Measurements from ENCODE around the gene SMIM20.
A peak's percentile ranks its signal among the peaks of the same experiment; 100 is the strongest.
"Not testable (repeated sequence)": the region's sequence is repeated elsewhere in the genome, so short reads cannot be mapped to it uniquely, and the experiment has no call there.

Gene SMIM20

GRCh38 chr4:25913851-25914669 lies at the start of gene SMIM20:
SMIM20 (plus strand) TSS chr4:25914220; CDS start chr4:25914314, 94 bp downstream.
- DNase-seq, result peak; percentile 90

GRCh38 chr4:25865586-25865985 lies 48.4 kb upstream of the SMIM20 start:
- DNase-seq, result no peak

- DNase-seq, result not testable (repeated sequence)
These were observed 47.6 kb upstream of the SMIM20 start for GRCh38 chr4:25866401-25866800.

GRCh38 chr4:25867781-25868294 lies 46.2 kb upstream of the SMIM20 start:
- no peak for DNase-seq

- no peak for DNase-seq
These were observed 43.9 kb upstream of the SMIM20 start for GRCh38 chr4:25870081-25870480.

- DNase-seq, result no peak
These were observed 41.0 kb upstream of the SMIM20 start for GRCh38 chr4:25872851-25873631.

GRCh38 chr4:25873632-25874129 lies 40.3 kb upstream of the SMIM20 start:
- DNase-seq, result no peak

GRCh38 chr4:25874655-25875054 lies 39.4 kb upstream of the SMIM20 start:
- DNase-seq, result no peak

GRCh38 chr4:25875281-25875745 lies 38.7 kb upstream of the SMIM20 start:
- no peak for DNase-seq

- no peak for DNase-seq
These were observed 35.3 kb upstream of the SMIM20 start for GRCh38 chr4:25878676-25879075.

- DNase-seq, result no peak
These were observed 34.9 kb upstream of the SMIM20 start for GRCh38 chr4:25879091-25879584.

- DNase-seq, result no peak
These were observed 34.4 kb upstream of the SMIM20 start for GRCh38 chr4:25879587-25879986.

GRCh38 chr4:25879991-25880651 lies 33.9 kb upstream of the SMIM20 start:
- no peak for DNase-seq

GRCh38 chr4:25881193-25881592 lies 32.8 kb upstream of the SMIM20 start:
- no peak for DNase-seq

GRCh38 chr4:25882226-25882625 lies 31.8 kb upstream of the SMIM20 start:
- DNase-seq, result no peak

GRCh38 chr4:25883565-25883964 lies 30.5 kb upstream of the SMIM20 start:
- DNase-seq, result no peak

GRCh38 chr4:25884031-25884782 lies 29.8 kb upstream of the SMIM20 start:
- no peak for DNase-seq

- DNase-seq, result no peak
These were observed 25.2 kb upstream of the SMIM20 start for GRCh38 chr4:25888781-25889180.

GRCh38 chr4:25889589-25890503 lies 24.2 kb upstream of the SMIM20 start:
- DNase-seq, result no peak

- no peak for DNase-seq
These were observed 23.2 kb upstream of the SMIM20 start for GRCh38 chr4:25890571-25891485.
